Measurements from ENCODE around the gene DUOX1.

DUOX1 gene

GRCh38 chr15:45186771-45187577 is 57.2 kb downstream of the DUOX1 start:
- DNase-seq = peak in 3 of 51 donors; percentile 31 to 49 (median 41)

- no peak for DNase-seq
These were observed 57.7 kb downstream of the DUOX1 start for GRCh38 chr15:45187578-45187893.

GRCh38 chr15:45187894-45188830 is 58.4 kb downstream of the DUOX1 start, which contains the start of gene SHF:
SHF (minus strand) TSS chr15:45187966; CDS start chr15:45187951, 15 bp downstream.
- DNase-seq = peak in 30 of 51 donors; percentile 18 to 75 (median 56)

GRCh38 chr15:45197512-45197911 is 67.7 kb downstream of the DUOX1 start:
- DNase-seq = no peak

GRCh38 chr15:45198337-45199135 is 68.7 kb downstream of the DUOX1 start:
- DNase-seq = peak; percentile 70 to 99 (median 92)

GRCh38 chr15:45199136-45199810 is 69.5 kb downstream of the DUOX1 start:
- peak in 17 of 51 donors; percentile 9 to 87 (median 61) for DNase-seq

- peak; percentile 52 to 98 (median 93) for DNase-seq
These were observed 70.4 kb downstream of the DUOX1 start for GRCh38 chr15:45200001-45200798.

- peak; percentile 60 to 97 (median 80) for DNase-seq
These were observed 71.2 kb downstream of the DUOX1 start for GRCh38 chr15:45200799-45201556.

GRCh38 chr15:45201557-45201859 is 71.7 kb downstream of the DUOX1 start:
- DNase-seq = no peak

GRCh38 chr15:45201869-45202268 is 72.1 kb downstream of the DUOX1 start:
- DNase-seq = no peak

- DNase-seq = peak in 1 of 51 donors; percentile 9
These were observed 73.4 kb downstream of the DUOX1 start for GRCh38 chr15:45203182-45203581.

GRCh38 chr15:45205192-45205591 is 75.4 kb downstream of the DUOX1 start:
- peak in 23 of 51 donors; percentile 5 to 64 (median 32) for DNase-seq

- no peak for DNase-seq
These were observed 82.7 kb downstream of the DUOX1 start for GRCh38 chr15:45212493-45212892.
